Esophagus muscularis mucosa (tissue), 3 donors: ENCODE results near the gene MEFV.

Experiments
- CTCF ChIP-seq, 3 experiments: fragments of 200-600 bp in 2 of 3; fragments of 450-650 bp in 1 of 3; sonication (generic) in 2 of 3; IDR thresholded peaks; one replicate each; pipeline ENCODE4 v1.5.1; 2017 to 2019; ENCODE audit warnings: antibody characterized with exemption in 3 of 3, mild to moderate bottlenecking in 2 of 3, moderate library complexity in 1 of 3
- POLR2A ChIP-seq: fragments of 450-650 bp; IDR thresholded peaks from one replicate; pipeline ENCODE4 v1.6.1; 2017; ENCODE audit warnings: antibody characterized with exemption, moderate library complexity, mild to moderate bottlenecking, low read depth

- TF ChIP-seq CTCF (IDR thresholded peaks at IDR 0.05): peak in 1 of 3 experiments; percentile 6
- TF ChIP-seq POLR2A: peak; percentile 66
Measured at GRCh38 chr16:3282730-3283542, 26.5 kb upstream of the MEFV start, which contains the start of gene ZNF263.
